Glomerular visceral epithelial cell (primary cell): ENCODE results near the gene P4HTM.

Experiments used
- DNase-seq: peaks from one replicate; pipeline ENCODE4 v3.0.0-alpha.2; 2016; ENCODE audit errors: extremely low spot score

Gene P4HTM

DNA sequence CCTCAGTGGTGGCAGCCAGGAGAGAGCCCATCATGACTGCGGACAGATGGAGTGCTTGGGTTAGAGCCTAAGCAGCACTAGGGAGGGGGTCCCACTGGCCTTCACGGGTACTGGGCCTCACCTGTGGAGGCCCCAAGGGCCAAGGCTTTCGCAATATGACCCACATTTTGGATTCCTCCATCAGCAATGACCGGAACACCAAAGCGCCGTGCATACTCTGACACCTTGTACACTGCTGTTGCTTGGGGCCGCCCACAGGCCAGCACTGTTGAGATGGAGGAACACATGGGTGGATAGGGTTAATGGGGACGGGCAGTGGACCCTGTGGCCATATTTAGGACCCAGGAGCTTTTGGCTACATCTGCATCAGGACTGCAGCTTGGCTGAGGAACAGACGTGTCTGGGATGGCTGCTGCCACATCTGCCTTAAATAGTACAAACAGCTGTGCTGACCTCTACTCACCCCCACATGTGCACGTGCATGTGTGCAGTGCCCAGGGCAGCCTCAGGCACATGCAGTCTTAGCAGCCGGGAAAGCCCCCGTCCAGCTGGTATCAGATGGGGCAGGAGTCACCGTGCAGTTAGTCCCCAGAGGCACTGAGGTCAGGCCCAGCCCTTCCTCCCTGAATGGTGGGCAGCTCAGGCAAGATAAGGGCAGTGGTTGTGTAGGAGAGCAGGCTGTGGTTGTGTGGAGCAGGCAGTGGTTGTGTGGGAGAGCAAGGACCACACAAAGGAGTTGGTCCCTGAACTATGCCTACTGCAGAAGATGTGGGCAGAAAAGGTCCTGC, 35.2 kb downstream of the P4HTM start:
- DNase-seq: no peak

- DNase-seq: no peak
Measured at GRCh38 chr3:49025793-49026520, 35.9 kb downstream of the P4HTM start.

DNA sequence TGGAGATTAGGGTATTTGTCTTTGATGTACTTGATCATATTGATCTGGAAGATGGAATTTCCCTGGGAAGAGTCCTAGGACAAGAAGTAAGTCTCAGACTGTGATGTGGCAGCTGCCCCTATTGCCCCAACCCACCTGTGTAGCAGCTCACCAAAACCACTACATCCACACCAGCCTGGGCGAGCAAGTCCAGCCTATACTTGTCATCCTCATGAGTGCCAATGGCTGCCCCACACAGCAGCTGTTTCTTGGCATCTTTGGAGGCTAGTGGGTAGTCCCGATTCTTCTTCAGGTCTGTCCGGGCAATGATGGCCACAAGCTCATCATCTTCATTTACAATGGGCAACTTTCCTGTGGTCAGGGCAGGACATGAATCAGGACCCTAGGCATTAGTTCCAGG, 36.5 kb downstream of the P4HTM start:
- no peak for DNase-seq

- no peak for DNase-seq
Measured at GRCh38 chr3:49027634-49028033, 37.6 kb downstream of the P4HTM start.

- DNase-seq: no peak
Measured at GRCh38 chr3:49028298-49028672, 38.2 kb downstream of the P4HTM start.

- DNase-seq: peak; percentile 93
Measured at GRCh38 chr3:49028673-49029562, 38.9 kb downstream of the P4HTM start, which contains the start of gene IMPDH2. Gene IMPDH2 (minus strand): TSS chr3:49029398. CDS start chr3:49029350, 48 bp downstream.

- DNase-seq: no peak
Measured at GRCh38 chr3:49029563-49029884, 39.5 kb downstream of the P4HTM start.

DNA sequence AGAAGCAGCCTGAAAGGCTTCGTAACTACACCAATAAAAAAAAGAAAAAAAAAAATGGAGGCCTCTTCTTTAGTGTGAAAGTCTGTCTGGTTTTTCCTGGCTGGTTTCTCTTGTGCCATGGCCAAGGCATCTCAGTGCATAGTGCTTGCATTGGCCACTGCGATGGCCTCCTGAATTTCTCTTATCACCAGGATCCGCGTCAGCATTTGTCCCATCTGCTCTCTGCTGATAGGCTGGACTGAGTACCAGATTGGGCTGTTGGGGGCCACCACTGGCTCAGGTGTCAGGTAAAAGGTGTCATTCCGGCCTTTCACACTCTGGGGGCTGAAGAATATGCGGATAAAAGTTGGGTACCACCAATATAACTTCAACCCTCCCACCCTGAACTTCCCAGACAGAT, 40.3 kb downstream of the P4HTM start:
- no peak for DNase-seq

DNA sequence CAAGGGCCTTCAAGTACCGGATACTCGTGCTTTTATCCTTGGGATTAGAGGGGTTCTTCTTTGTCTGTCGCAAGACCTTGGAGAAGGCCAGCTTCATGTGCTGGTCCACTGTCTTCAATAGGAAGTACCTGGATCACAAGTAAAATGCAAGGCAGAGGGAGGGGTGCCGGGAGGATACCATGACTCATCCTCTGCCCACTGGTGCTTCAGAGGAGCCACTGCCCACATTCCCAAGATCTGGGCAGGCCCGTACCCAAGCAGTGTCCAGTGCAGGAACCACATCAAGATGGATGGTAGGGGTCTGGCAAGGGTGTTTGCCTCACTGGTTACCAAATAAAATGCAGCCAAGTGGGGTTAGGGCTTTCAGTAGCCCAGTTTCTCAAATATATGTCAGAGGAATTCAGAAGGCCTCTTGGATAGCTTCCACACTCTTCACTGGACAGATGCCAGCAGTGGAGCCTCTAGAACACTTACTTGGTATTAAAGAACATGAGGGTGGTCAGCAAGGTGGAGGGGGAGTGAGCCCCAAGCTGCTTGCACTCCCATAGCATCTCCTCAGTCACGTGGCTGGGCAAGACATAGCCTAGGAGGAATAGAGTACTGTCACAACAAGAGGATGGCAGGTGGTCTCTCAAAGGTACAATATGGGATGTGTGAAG, 42.7 kb downstream of the P4HTM start:
- DNase-seq: peak; percentile 42

DNA sequence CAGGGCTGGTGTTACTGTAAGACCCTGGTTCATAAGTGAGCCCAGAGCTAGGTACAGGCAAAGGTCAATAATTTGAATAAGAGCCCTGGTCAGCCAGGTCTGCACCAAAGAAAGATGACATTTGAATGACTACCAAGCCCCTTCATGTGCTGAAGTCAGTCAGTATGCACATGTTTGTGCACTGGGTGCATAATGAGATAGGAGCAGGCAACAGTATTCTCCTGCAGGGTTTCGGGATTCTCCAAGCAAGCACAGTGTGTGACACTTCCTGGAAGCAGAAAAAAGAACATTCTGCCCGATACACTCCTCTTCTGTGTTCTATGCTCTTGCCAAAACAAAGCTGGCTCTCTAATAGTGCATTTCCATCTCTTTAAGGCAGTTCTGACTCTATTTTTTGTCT, 44.6 kb downstream of the P4HTM start:
- no peak for DNase-seq

- no peak for DNase-seq
Measured at GRCh38 chr3:49035281-49035680, 45.2 kb downstream of the P4HTM start.

DNA sequence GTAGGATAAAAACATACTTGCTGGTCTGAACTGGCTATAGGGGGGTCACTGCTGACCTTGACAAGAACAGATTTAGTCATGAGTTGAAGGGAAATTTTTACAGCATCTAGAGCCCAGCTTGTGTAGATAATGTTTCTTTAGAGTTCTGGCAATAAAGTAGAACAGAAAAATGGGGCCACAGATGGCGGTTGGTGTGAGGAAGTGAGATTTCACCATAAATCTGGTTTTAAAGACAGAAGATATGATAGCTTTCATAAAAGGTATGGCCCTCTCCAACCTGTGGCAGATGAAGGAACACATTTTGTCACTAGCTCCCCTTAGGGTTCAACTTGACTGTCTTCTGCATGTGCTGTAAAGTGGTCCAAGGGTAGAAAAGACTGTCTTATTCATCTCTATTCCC, 63.5 kb downstream of the P4HTM start:
- DNase-seq: no peak

DNA sequence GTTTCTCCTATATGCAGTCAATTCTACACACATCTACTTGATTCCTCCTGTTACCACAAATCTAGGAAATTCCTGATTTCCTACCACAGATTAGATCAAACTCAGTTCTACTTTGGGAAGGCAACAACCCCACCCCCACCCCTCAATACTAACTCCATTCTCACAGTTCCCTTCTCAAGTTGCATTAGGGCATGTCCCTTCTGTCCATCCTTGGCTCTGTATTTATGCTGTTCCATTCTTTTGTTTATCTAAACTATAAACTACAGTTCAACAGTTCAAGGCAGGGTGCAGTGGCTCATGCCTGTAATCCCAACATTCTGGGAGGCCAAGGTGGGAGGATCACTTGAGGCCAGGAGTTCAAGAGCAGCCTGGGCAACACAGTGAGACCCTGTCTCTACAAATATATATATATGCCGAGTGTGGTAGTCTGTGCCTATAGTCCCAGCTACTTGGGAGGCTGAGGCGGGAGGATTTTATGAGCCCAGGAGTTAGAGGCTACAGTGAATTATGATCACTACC, 64.4 kb downstream of the P4HTM start:
- DNase-seq: no peak
